HEK293 (cell line): ENCODE data around the gene FGFRL1.

Experiments
- CTCF ChIA-PET: fragments of 350-600 bp; formaldehyde crosslinking; extraction: SDS; loops from one replicate; lab custom pipeline; 2021; ENCODE audit warnings: antibody characterized with exemption; lab: Yijun Ruan, JAX
- POLR2A ChIA-PET: fragments of 300-600 bp; formaldehyde crosslinking; extraction: SDS; loops from one replicate; lab custom pipeline; 2020; ENCODE audit warnings: antibody characterized with exemption, inconsistent platforms; lab: Yijun Ruan, JAX
- H3K27ac ChIP-seq: fragments of 200-500 bp; sonication (Bioruptor generic); 2 replicates; pipeline ENCODE4 v1.5.1; 2014; ENCODE audit warnings: low read depth, low read length, control low read depth, inconsistent platforms; ENCODE audit errors: extremely low read depth
- H3K36me3 ChIP-seq, 2 experiments: fragments of 200-500 bp in 1 of 2; sonication (Bioruptor generic) in 1 of 2; 1 replicate in 1 of 2; 2 replicates in 1 of 2; pipeline ENCODE4 v1.5.1; 2014 to 2017; ENCODE audit warnings: inconsistent platforms in 2 of 2, low read length in 2 of 2; ENCODE audit not compliant: control insufficient read depth in 2 of 2, insufficient read depth in 1 of 2
- H3K4me1 ChIP-seq: fragments of 200-500 bp; sonication (Bioruptor generic); 2 replicates; pipeline ENCODE4 v1.5.1; 2014; ENCODE audit warnings: mild to moderate bottlenecking, low read length, inconsistent platforms; ENCODE audit not compliant: control insufficient read depth, insufficient read depth
- H3K4me3 ChIP-seq: 2 replicates; pipeline ENCODE4 v1.5.1; 2011; ENCODE audit warnings: low read depth, mild to moderate bottlenecking, control low read depth, low read length, moderate library complexity
- H3K9me3 ChIP-seq: fragments of 200-500 bp; sonication (Bioruptor generic); 2 replicates; pipeline ENCODE4 v1.5.1; 2014; ENCODE audit warnings: low read depth, low read length, inconsistent platforms; ENCODE audit not compliant: control insufficient read depth, insufficient read depth
- BCL11A ChIP-seq: fragments of 450-650 bp; formaldehyde crosslinking; IDR thresholded peaks from 2 replicates; pipeline ENCODE4 v1.5.1; 2016; ENCODE audit warnings: low read depth, missing biosample characterization, missing genetic modification characterization
- BCL11B ChIP-seq: fragments of 450-650 bp; formaldehyde crosslinking; IDR thresholded peaks from 2 replicates; pipeline ENCODE4 v1.5.1; 2016; ENCODE audit warnings: low read depth, missing biosample characterization, missing genetic modification characterization
- HIC1 ChIP-seq: fragments of 450-650 bp; formaldehyde crosslinking; IDR thresholded peaks from 2 replicates; pipeline ENCODE4 v1.5.1; 2016; ENCODE audit warnings: missing biosample characterization, missing genetic modification characterization
- KLF9 ChIP-seq: fragments of 450-650 bp; formaldehyde crosslinking; IDR thresholded peaks from 2 replicates; pipeline ENCODE4 v1.5.1; 2016; ENCODE audit warnings: missing biosample characterization, missing genetic modification characterization, low read depth
- ZBTB21 ChIP-seq: fragments of 450-650 bp; formaldehyde crosslinking; IDR thresholded peaks from 2 replicates; pipeline ENCODE4 v1.5.1; 2017; ENCODE audit warnings: missing biosample characterization, missing genetic modification characterization
- ZNF211 ChIP-seq: fragments of 450-650 bp; formaldehyde crosslinking; IDR thresholded peaks from 2 replicates; pipeline ENCODE4 v1.5.1; 2016; ENCODE audit warnings: low read depth, missing biosample characterization, missing genetic modification characterization
- ZNF274 ChIP-seq, 2 experiments: fragments of 200-500 bp in 1 of 2; fragments of 450-650 bp in 1 of 2; sonication (Bioruptor generic) in 1 of 2; formaldehyde crosslinking in 1 of 2; IDR thresholded peaks; 2 replicates each; pipeline versions ENCODE4 v1.5.1 to v1.6.1; 2014 to 2016; ENCODE audit warnings: borderline replicate concordance in 1 of 2, inconsistent platforms in 1 of 2, low read length in 1 of 2, missing biosample characterization in 1 of 2, missing genetic modification characterization in 1 of 2
- ZNF404 ChIP-seq: fragments of 450-650 bp; formaldehyde crosslinking; IDR thresholded peaks from 2 replicates; pipeline ENCODE4 v1.5.1; 2017; ENCODE audit warnings: missing biosample characterization, missing genetic modification characterization
- ZNF433 ChIP-seq: fragments of 450-650 bp; formaldehyde crosslinking; IDR thresholded peaks from 2 replicates; pipeline ENCODE4 v1.5.1; 2016; ENCODE audit warnings: missing biosample characterization, missing genetic modification characterization, low read depth
- ZNF549 ChIP-seq: fragments of 450-650 bp; IDR thresholded peaks from 2 replicates; pipeline ENCODE4 v1.5.1; 2018; ENCODE audit warnings: missing biosample characterization, missing genetic modification characterization, mild to moderate bottlenecking, inconsistent platforms, moderate library complexity
- ZNF776 ChIP-seq: fragments of 450-650 bp; formaldehyde crosslinking; IDR thresholded peaks from 2 replicates; pipeline ENCODE4 v1.5.0; 2017; ENCODE audit warnings: missing biosample characterization, missing genetic modification characterization, borderline replicate concordance

The FGFRL1 gene

GRCh38 chr4:1002631-1003251, 8.7 kb upstream of the FGFRL1 start (continued):
- TF ChIP-seq KLF9 (no peak), ZNF549 (tag by site-specific recombination) (no peak), BCL11B (tag by site-specific recombination) (no peak)

- CTCF ChIA-PET, result no interaction called here
- no peak for TF ChIP-seq ZBTB21
- peak; percentile 52; the same call in 1 of the 2 replicates for TF ChIP-seq BCL11B (tag by site-specific recombination)
- TF ChIP-seq BCL11A (tag by site-specific recombination), result 0 out of 2 replicates have a peak, but pooled peaks have one; percentile 31
- H3K27ac ChIP-seq, result no peak overlapping the region
- H3K4me3 ChIP-seq, result no peak overlapping the region
- POLR2A ChIA-PET, result no interaction called here
- no peaks in the 10 kb centered on the region for H3K4me1 ChIP-seq
- no peaks in the 10 kb centered on the region for H3K9me3 ChIP-seq
- no peaks in the 10 kb centered on the region for H3K36me3 ChIP-seq
These were observed 8.0 kb upstream of the FGFRL1 start for GRCh38 chr4:1003271-1004070.

- Histone ChIP-seq H3K9me3 (no peaks in the 10 kb centered on the region), H3K36me3 (no peaks in the 10 kb centered on the region)
- CTCF ChIA-PET, result no interaction called here
- POLR2A ChIA-PET, result no interaction called here
- TF ChIP-seq ZNF776 (tag by site-specific recombination) (no peak), ZNF433 (tag by site-specific recombination) (no peak), ZNF211 (tag by site-specific recombination) (no peak), ZNF274 (IDR thresholded peaks at IDR 0.05; ENCODE audit: low read length) (no peak), ZNF274 (tag by site-specific recombination; IDR thresholded peaks at IDR 0.05; ENCODE audit: borderline replicate concordance) (no peak), HIC1 (tag by site-specific recombination) (no peak)
- TF ChIP-seq, all 188 proteins: peak for 0
- H3K27ac ChIP-seq, result no peak overlapping the region
- no peak overlapping the region for H3K4me3 ChIP-seq
- no peaks in the 10 kb centered on the region for H3K4me1 ChIP-seq
These were observed 7.4 kb upstream of the FGFRL1 start for GRCh38 chr4:1004071-1004418.

GRCh38 chr4:1004557-1005485, 6.6 kb upstream of the FGFRL1 start:
- Histone ChIP-seq H3K9me3 (no peaks in the 10 kb centered on the region), H3K27ac (no peak overlapping the region), H3K4me3 (no peak overlapping the region), H3K36me3 (no peaks in the 10 kb centered on the region), H3K4me1 (no peaks in the 10 kb centered on the region)
- no peak for TF ChIP-seq ZNF404 (tag by site-specific recombination)
- ChIA-PET CTCF (no interaction called here), POLR2A (no interaction called here)
